HUES48 (cell line): ENCODE data around the gene MDH2.
A peak's percentile ranks its signal among the peaks of the same experiment; 100 is the strongest.
"Not testable (repeated sequence)": the region's sequence is repeated elsewhere in the genome, so short reads cannot be mapped to it uniquely, and the experiment has no call there.

Experiments used
- H3K27ac ChIP-seq: one replicate; pipeline ENCODE4 v1.7.0; 2013; ENCODE audit warnings: low read depth, low read length, inconsistent platforms
- H3K27me3 ChIP-seq: 2 replicates; pipeline ENCODE4 v1.6.1; 2013; ENCODE audit warnings: mild to moderate bottlenecking, low read length; ENCODE audit not compliant: control insufficient read depth, insufficient read depth
- H3K36me3 ChIP-seq: 2 replicates; pipeline ENCODE4 v1.6.1; 2013; ENCODE audit warnings: low read length; ENCODE audit not compliant: control insufficient read depth, insufficient read depth
- H3K4me1 ChIP-seq: 2 replicates; pipeline ENCODE4 v1.6.1; 2013; ENCODE audit warnings: mild to moderate bottlenecking, low read length; ENCODE audit not compliant: control insufficient read depth, insufficient read depth
- H3K4me3 ChIP-seq: 2 replicates; pipeline ENCODE4 v1.5.1; 2013; ENCODE audit warnings: mild to moderate bottlenecking, low read depth, low read length
- H3K9ac ChIP-seq: 2 replicates; pipeline ENCODE4 v1.6.1; 2013; ENCODE audit warnings: mild to moderate bottlenecking, low read depth, low read length, moderate library complexity
- H3K9me3 ChIP-seq: 2 replicates; pipeline ENCODE4 v1.6.1; 2013; ENCODE audit warnings: low read length; ENCODE audit not compliant: control insufficient read depth, insufficient read depth

Gene MDH2

DNA sequence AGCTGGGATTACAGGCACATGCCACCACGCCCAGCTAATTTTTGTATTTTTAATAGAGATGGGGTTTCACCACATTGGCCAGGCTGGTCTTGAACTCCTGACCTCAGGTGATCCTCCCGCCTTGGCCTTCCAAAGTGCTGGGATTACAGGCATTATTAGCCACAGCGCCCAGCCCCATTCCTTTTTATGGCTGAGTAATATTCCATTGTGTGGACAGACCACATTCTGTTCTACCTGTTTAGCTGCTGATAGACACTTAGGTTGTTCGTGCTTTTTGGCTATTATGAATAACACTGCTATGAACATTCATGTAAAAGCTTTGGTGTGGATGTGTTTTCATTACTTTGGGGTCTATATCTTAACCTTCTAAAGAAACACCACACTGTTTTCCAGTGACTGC is 29.4 kb upstream of the MDH2 start:
- peaks cover 27% of the 10 kb centered on the region for H3K36me3 ChIP-seq
- not testable (repeated sequence) for H3K27ac ChIP-seq, H3K9me3 ChIP-seq, H3K4me3 ChIP-seq, H3K27me3 ChIP-seq, H3K9ac ChIP-seq, H3K4me1 ChIP-seq

GRCh38 chr7:76020031-76020714 is 27.7 kb upstream of the MDH2 start:
- H3K36me3 ChIP-seq, result peaks cover 27% of the 10 kb centered on the region
- H3K9me3 ChIP-seq, result no peaks in the 10 kb centered on the region
- no peaks in the 10 kb centered on the region for H3K4me1 ChIP-seq
- H3K27me3 ChIP-seq, result no peaks in the 10 kb centered on the region
- no peak overlapping the region for H3K9ac ChIP-seq
- no peak overlapping the region for H3K4me3 ChIP-seq
- no peak overlapping the region for H3K27ac ChIP-seq

- H3K27ac ChIP-seq, result no peak overlapping the region
- H3K4me3 ChIP-seq, result no peak overlapping the region
- no peaks in the 10 kb centered on the region for H3K9me3 ChIP-seq
- H3K27me3 ChIP-seq, result no peaks in the 10 kb centered on the region
- peaks cover 28% of the 10 kb centered on the region for H3K36me3 ChIP-seq
- H3K4me1 ChIP-seq, result no peaks in the 10 kb centered on the region
- H3K9ac ChIP-seq, result no peak overlapping the region
Observed at GRCh38 chr7:76022026-76022780, 25.7 kb upstream of the MDH2 start.

GRCh38 chr7:76023002-76023401 is 24.9 kb upstream of the MDH2 start:
- H3K4me1 ChIP-seq, result no peaks in the 10 kb centered on the region
- no peak overlapping the region for H3K27ac ChIP-seq
- peaks cover 32% of the 10 kb centered on the region for H3K36me3 ChIP-seq
- H3K27me3 ChIP-seq, result no peaks in the 10 kb centered on the region
- H3K9ac ChIP-seq, result no peak overlapping the region
- no peaks in the 10 kb centered on the region for H3K9me3 ChIP-seq
- no peak overlapping the region for H3K4me3 ChIP-seq

DNA sequence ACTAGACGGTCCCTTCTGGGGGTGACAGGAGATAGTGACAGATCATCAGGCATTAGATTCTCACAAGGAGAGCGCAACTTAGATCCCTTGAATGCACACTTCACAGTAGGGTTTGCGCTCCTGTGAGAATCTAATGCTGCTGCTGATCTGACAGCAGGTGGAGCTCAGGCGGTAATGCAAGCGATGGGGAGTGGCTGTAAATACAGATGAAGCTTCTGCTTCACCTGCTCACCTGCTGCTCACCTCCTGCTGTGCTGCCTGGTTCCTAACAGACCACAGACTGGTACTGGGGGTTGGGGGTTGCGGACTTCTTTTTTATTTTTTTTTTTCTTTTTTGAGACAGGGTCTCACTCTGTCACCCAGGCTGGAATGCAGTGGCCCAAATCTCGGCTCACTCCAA is 18.2 kb upstream of the MDH2 start:
- not testable (repeated sequence) for H3K27me3 ChIP-seq, H3K4me3 ChIP-seq, H3K27ac ChIP-seq, H3K4me1 ChIP-seq, H3K9me3 ChIP-seq, H3K9ac ChIP-seq
- peaks cover 22% of the 10 kb centered on the region for H3K36me3 ChIP-seq

DNA sequence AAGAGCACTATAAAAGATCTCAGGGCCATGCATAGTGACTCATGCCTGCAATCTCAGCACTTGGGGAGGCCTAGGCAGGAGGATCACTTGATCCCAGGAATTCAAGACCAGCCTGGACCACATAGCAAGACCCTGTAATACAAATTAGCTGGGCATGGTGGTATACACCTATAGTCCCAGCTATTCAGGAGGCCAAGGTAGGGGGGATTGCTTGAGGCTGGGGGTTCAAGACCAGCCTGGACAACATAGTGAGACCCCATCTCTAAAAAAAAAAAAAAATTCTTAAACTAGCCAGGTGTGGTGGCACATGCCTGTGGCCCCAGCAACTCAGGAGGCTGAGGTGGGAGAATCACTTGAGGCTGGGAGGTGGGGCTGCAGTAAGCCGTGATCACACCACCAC is 15.9 kb upstream of the MDH2 start:
- H3K36me3 ChIP-seq, result peaks cover 16% of the 10 kb centered on the region
- H3K4me3 ChIP-seq, result no peak overlapping the region
- H3K9me3 ChIP-seq, result no peaks in the 10 kb centered on the region
- no peak overlapping the region for H3K27ac ChIP-seq
- no peaks in the 10 kb centered on the region for H3K4me1 ChIP-seq
- H3K27me3 ChIP-seq, result no peaks in the 10 kb centered on the region
- no peak overlapping the region for H3K9ac ChIP-seq

DNA sequence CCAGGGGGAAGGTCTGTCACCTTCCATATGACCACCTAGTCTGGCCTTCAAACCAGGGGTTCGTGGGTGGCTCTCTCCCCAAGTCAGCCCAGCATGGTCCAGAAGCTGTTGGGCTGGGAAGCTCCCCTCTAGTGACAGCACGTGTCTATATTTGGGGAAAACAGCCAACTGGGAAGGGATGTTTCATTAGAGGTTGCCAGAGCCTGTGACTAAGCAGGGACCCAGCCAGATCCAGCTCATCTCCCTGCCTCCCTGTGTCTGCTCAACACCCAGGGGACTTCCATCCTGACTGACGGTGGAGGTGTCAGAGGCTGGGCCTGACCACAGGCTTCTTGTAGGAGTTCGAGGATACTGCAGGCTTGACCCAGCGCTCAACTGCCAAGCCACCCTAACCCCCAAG is 10.6 kb upstream of the MDH2 start:
- Histone ChIP-seq H3K4me1 (no peaks in the 10 kb centered on the region), H3K4me3 (no peak overlapping the region), H3K9me3 (no peaks in the 10 kb centered on the region), H3K27ac (no peak overlapping the region), H3K36me3 (0 out of 2 replicates have a peak, but pooled peaks cover 3% of the 10 kb centered on the region), H3K9ac (no peak overlapping the region), H3K27me3 (no peaks in the 10 kb centered on the region)

- Histone ChIP-seq H3K9me3 (no peaks in the 10 kb centered on the region), H3K27me3 (no peaks in the 10 kb centered on the region), H3K9ac (no peak overlapping the region), H3K36me3 (peaks cover 3% of the 10 kb centered on the region; the same call in 1 of the 2 replicates), H3K27ac (no peak overlapping the region), H3K4me3 (no peak overlapping the region), H3K4me1 (no peaks in the 10 kb centered on the region)
Observed at GRCh38 chr7:76040126-76040525, 7.8 kb upstream of the MDH2 start.

DNA sequence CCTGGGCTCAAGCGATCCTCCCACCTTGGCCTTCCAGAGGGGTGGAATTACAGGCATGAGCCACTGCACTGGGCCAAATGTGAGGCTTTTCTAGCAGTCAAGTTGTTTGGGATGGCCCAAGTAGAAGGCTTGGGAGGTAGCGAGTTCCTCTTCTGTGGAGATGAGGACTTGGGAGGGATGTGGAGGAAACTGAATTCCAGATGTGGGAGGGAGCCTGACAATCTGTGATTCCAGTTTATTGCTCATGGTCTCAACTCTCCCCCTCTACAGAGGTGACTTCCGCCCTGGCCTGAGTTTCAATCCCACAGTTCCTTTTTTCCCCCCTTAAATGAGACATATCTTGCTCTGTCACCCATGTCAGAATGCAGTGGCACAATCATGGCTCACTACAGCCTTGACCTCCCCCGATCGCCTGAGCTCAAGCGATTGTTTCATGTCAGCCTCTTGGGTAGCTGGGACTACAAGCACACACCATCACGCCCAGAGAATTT is 3.5 kb upstream of the MDH2 start:
- Histone ChIP-seq H3K9ac (no peak overlapping the region), H3K27me3 (no peaks in the 10 kb centered on the region), H3K27ac (no peak overlapping the region), H3K4me1 (peaks cover 5% of the 10 kb centered on the region; the same call in 1 of the 2 replicates), H3K36me3 (peaks cover 9% of the 10 kb centered on the region), H3K4me3 (no peak overlapping the region), H3K9me3 (no peaks in the 10 kb centered on the region)

GRCh38 chr7:76047305-76047810 is 548 bp upstream of the MDH2 start:
- H3K27ac ChIP-seq, result peak overlapping the region; percentile 92
- H3K9me3 ChIP-seq, result no peaks in the 10 kb centered on the region
- H3K27me3 ChIP-seq, result no peaks in the 10 kb centered on the region
- peak overlapping the region; percentile 99 for H3K4me3 ChIP-seq
- H3K4me1 ChIP-seq, result peaks cover 7% of the 10 kb centered on the region; the same call in 1 of the 2 replicates
- H3K9ac ChIP-seq, result peak overlapping the region; percentile 95
- H3K36me3 ChIP-seq, result peaks cover 23% of the 10 kb centered on the region

- peak overlapping the region; percentile 99 for H3K4me3 ChIP-seq
- H3K27me3 ChIP-seq, result no peaks in the 10 kb centered on the region
- no peaks in the 10 kb centered on the region for H3K9me3 ChIP-seq
- H3K4me1 ChIP-seq, result peaks cover 7% of the 10 kb centered on the region; the same call in 1 of the 2 replicates
- H3K9ac ChIP-seq, result peak overlapping the region; percentile 95
- H3K27ac ChIP-seq, result peak overlapping the region; percentile 92
- peaks cover 32% of the 10 kb centered on the region for H3K36me3 ChIP-seq
Observed at GRCh38 chr7:76048668-76048988, 722 bp downstream of the MDH2 start.
